HG03196 (cell line): ENCODE measurements around the gene CNIH4.
"Not testable (repeated sequence)": the region's sequence is repeated elsewhere in the genome, so short reads cannot be mapped to it uniquely, and the experiment has no call there.

Experiments
- ATAC-seq: cut with Tn5 transposase; IDR thresholded peaks from one replicate; pipeline ENCODE4 v1.9.1; 2021; ENCODE audit not compliant: unreplicated experiment

Gene CNIH4

GRCh38 chr1:224348137-224348536, 8.5 kb upstream of the CNIH4 start:
- no peak for ATAC-seq

DNA sequence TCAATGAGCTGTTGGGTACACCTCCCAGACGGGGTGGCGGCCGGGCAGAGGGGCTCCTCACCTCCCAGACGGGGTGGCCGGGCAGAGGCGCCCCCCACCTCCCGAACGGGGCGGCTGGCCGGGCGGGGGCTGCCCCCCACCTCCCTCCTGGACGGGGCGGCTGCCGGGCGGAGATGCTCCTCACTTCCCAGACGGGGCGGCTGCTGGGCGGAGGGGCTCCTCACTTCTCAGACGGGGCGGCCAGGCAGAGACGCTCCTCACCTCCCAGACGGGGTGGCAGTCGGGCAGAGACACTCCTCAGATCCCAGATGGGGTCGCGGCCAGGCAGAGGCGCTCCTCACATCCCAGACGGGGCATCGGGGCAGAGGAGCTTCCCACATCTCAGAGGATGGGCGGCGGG, 7.0 kb upstream of the CNIH4 start:
- ATAC-seq = not testable (repeated sequence)

DNA sequence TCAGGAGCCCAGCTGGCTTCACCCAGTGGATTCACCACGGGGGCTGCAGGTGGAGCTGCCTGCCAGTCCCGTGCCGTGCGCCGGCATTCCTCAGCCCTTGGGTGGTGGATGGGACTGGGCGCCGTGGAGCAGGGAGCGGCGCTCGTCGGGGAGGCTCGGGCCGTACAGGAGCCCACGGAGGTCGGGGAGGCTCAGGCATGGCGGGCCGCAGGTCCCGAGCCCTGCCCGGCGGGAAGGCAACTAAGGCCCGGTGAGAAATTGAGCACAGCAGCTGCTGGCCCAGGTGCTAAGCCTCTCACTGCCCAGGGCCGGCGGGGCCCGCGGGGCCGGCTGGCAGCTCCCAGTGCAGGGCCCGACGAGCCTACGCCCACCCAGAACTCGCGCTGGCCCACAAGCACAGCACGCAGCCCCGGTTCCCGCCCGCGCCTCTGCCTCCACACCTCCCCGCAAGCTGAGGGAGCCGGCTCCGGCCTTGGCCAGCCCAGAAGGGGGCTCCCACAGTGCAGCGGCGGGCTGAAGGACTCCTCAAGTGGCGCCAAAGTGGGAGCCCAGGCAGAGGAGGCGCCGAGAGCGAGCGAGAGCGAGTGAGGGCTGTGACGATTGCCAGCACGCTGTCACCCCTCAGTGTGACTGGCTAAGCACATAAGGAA, 4.1 kb upstream of the CNIH4 start:
- ATAC-seq = not testable (repeated sequence)

GRCh38 chr1:224353975-224354925, 2.4 kb upstream of the CNIH4 start:
- no peak for ATAC-seq

- no peak for ATAC-seq
Observed at GRCh38 chr1:224357626-224358124, 996 bp downstream of the CNIH4 start.

- no peak for ATAC-seq
Observed at GRCh38 chr1:224358237-224358636, 1.6 kb downstream of the CNIH4 start.

DNA sequence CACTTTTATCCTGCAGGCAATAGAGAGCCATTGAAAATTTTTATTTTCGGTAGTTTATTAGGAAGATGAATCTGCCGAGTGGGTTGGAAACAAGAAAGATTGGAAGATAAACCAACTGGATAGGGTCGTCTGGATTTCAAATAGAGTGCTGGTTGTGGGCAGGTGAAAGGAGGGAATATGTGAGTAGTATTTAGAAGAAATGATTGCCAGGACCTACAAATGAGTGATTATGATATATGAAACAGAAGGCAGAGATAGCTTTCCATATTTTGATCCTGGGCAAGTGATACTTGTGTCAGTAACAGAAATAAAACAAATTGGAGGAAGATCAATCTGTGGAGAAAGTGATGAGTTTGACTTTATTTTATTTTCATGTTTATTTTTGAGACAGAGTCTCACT, 2.5 kb downstream of the CNIH4 start:
- no peak for ATAC-seq

DNA sequence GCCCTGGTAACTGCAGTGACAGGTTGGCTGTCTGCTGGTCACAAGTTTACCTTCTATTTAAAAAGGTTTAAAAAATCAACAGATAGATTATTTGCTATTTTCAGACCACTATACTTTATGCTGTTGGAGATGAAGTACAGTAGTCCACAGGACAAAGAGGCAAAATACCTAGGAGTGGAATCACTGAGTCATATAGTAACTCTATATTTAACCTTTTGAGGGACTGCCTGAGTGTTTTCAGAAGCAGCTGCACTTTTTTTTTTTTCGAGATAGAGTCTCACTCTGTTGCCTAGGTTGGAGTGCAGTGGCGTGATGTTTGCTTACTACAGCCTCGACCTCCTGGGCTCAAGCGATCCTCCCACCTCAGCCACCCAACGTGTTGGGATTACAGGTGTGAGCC, 11.7 kb downstream of the CNIH4 start:
- ATAC-seq = peak; percentile 73

GRCh38 chr1:224373008-224373590, 16.4 kb downstream of the CNIH4 start:
- ATAC-seq = no peak

GRCh38 chr1:224375059-224375458, 18.4 kb downstream of the CNIH4 start:
- ATAC-seq = no peak

- ATAC-seq = peak; percentile 62
Observed at GRCh38 chr1:224377676-224378006, 21.0 kb downstream of the CNIH4 start.

DNA sequence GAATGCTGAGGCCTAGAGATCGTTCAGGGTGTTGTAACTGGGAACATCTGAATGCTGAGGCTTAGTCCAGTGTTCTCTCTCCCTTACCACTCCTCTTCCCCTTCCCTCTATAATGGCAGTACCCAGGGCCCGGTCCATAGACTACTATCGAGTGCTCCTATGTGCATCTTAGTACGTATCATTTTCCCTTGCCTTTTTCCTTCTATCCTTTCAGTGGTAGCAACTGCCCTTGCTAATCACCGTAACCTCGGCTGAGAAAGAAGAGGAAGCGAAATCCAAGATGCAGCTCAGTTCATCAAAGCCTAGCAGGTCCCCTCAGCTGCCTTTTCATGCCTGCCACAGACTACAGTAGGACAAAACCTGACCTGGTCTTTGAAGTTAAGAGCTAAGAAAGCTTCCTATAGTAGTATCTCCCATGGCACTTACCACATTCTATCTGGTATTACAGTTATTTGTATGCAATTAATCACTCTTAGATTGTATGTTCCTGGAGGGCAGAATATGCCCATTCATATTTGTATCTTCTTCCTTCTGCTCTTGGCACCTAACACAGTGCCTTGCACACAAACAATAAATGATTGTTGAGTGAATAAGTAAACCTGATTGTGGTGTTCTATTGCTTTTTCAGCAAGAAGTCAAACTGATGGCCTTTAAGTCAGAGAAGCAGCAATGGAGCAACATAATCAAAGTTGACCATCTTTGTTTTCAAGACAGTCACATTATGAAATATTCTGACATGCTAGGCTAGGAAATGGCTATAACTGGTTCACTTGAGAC, 22.4 kb downstream of the CNIH4 start:
- no peak for ATAC-seq

GRCh38 chr1:224380003-224380402, 23.3 kb downstream of the CNIH4 start:
- ATAC-seq = peak; percentile 58

GRCh38 chr1:224381880-224382548, 25.3 kb downstream of the CNIH4 start:
- no peak for ATAC-seq

DNA sequence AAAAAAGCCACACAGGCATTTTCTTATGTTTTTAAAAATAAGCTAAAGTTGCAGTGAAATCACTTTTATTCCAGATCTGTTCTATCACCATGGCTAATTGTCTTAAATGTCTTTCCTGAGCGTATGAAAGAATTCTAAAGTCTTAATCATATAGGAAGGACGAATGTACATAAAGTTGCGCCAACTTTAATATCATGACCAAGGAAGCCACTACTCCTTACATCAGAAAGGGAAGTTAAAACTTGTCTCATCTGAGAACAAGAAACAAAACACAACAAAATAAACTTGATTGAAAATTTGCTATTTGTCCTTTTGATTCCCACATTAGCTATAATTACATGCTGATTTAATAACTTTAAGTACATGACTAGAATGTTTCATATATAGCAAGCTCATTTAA, 26.5 kb downstream of the CNIH4 start:
- ATAC-seq = no peak

- ATAC-seq = no peak
Observed at GRCh38 chr1:224387302-224387912, 30.7 kb downstream of the CNIH4 start.

- no peak for ATAC-seq
Observed at GRCh38 chr1:224387943-224388342, 31.3 kb downstream of the CNIH4 start.

DNA sequence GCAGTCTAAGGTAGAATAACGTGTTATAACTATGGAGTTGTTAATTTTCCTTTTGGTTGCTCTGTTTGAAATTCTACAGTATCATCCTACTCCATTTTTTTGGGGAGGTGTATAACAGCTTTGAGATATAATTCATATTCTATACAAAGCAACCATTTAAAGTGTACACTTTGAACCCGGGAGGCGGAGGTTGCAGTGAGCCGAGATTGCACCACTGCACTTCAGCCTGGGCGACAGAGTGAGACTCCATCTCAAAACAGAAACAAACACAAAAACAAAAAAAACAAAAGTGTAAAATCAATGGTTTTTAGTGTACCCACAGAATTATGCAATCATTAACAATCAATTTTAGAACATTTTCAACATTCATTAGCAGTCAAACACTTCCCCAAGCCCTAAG, 33.8 kb downstream of the CNIH4 start:
- ATAC-seq = no peak

GRCh38 chr1:224392411-224393249, 36.0 kb downstream of the CNIH4 start:
- ATAC-seq = no peak
